GM21515 (cell line): Measurements from ENCODE around the gene KRTAP1-4.
"Not testable (repeated sequence)": the region's sequence is repeated elsewhere in the genome, so short reads cannot be mapped to it uniquely, and the experiment has no call there.

Experiments used
- ATAC-seq: cut with Tn5 transposase; IDR thresholded peaks from one replicate; pipeline ENCODE4 v1.9.1; 2021; ENCODE audit not compliant: unreplicated experiment

Gene KRTAP1-4

GRCh38 chr17:41029633-41030245, at the start of gene KRTAP1-4:
KRTAP1-4 (minus strand) TSS chr17:41030195; CDS start chr17:41030078, 117 bp downstream.
- no peak for ATAC-seq

GRCh38 chr17:41076788-41077187, 46.8 kb upstream of the KRTAP1-4 start:
- ATAC-seq, result no peak

GRCh38 chr17:41073676-41074075, 43.7 kb upstream of the KRTAP1-4 start:
- ATAC-seq, result no peak

GRCh38 chr17:41071606-41072360, 41.8 kb upstream of the KRTAP1-4 start:
- no peak for ATAC-seq

GRCh38 chr17:41069031-41069430, 39.0 kb upstream of the KRTAP1-4 start:
- ATAC-seq, result no peak

- no peak for ATAC-seq
Observed at GRCh38 chr17:41067281-41067680, 37.3 kb upstream of the KRTAP1-4 start.

- ATAC-seq, result no peak
Observed at GRCh38 chr17:41065829-41066624, 36.0 kb upstream of the KRTAP1-4 start, which contains the start of gene KRTAP2-4. KRTAP2-4 (minus strand) TSS chr17:41065879; CDS start chr17:41065845, 34 bp downstream.

GRCh38 chr17:41065016-41065689, 35.2 kb upstream of the KRTAP1-4 start:
- not testable (repeated sequence) for ATAC-seq

GRCh38 chr17:41064301-41064700, 34.3 kb upstream of the KRTAP1-4 start:
- ATAC-seq, result no peak

GRCh38 chr17:41063449-41063848, 33.5 kb upstream of the KRTAP1-4 start:
- no peak for ATAC-seq

GRCh38 chr17:41061964-41062363, 32.0 kb upstream of the KRTAP1-4 start:
- no peak for ATAC-seq

GRCh38 chr17:41060052-41060604, 30.1 kb upstream of the KRTAP1-4 start, which contains the start of gene KRTAP2-3:
KRTAP2-3 (minus strand) TSS chr17:41060114; CDS start chr17:41060050, 64 bp downstream.
- ATAC-seq, result no peak

GRCh38 chr17:41059276-41060051, 29.5 kb upstream of the KRTAP1-4 start:
- not testable (repeated sequence) for ATAC-seq

- no peak for ATAC-seq
Observed at GRCh38 chr17:41058741-41059140, 28.7 kb upstream of the KRTAP1-4 start.

GRCh38 chr17:41057547-41057946, 27.6 kb upstream of the KRTAP1-4 start:
- ATAC-seq, result no peak

- not testable (repeated sequence) for ATAC-seq
Observed at GRCh38 chr17:41055130-41055529, 25.1 kb upstream of the KRTAP1-4 start, which contains the start of gene KRTAP2-2. KRTAP2-2 (minus strand) TSS chr17:41055230; CDS start chr17:41055211, 19 bp downstream.

GRCh38 chr17:41054556-41054955, 24.6 kb upstream of the KRTAP1-4 start:
- not testable (repeated sequence) for ATAC-seq

GRCh38 chr17:41054025-41054424, 24.0 kb upstream of the KRTAP1-4 start:
- ATAC-seq, result no peak

GRCh38 chr17:41052566-41052965, 22.6 kb upstream of the KRTAP1-4 start:
- ATAC-seq, result no peak

GRCh38 chr17:41049110-41049509, 19.1 kb upstream of the KRTAP1-4 start:
- ATAC-seq, result no peak
